Measurements from ENCODE around the gene CITED1. TPM values are rescaled to one million over a fixed set of nuclear protein-coding genes. Genes with fewer than 3 reads are reported as not detected.

The CITED1 gene
- total RNA-seq, 4 donors from 2014 or later: 14.5 TPM; not detected in 3

DNA sequence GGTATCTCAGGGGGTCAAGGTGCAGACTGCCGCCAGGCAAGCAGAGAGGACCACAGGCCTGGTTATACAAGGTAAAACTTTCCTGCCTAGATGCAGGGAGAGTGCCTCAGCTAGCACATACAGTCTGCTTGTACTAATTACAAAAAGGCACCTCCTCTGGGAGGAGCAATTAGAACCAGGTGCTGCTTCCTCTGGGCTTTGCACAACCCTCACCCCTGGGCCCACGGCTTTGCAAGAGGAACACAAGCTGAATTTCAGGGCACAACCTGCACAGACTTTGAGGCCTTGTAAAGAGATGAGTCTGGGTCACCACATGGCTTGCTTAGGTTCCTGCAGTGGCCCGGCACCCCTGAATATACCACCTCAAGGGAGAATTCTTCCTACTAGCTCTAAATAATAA is 9.2 kb upstream of the CITED1 start:
- Histone ChIP-seq H3K4me1 (no peaks in the 10 kb centered on the region), H3K9me3 (no peaks in the 10 kb centered on the region), H3K27ac (no peak overlapping the region), H3K27me3 (peaks cover 0 to 10% of the 10 kb centered on the region in 2 donors), H3K36me3 (no peaks in the 10 kb centered on the region), H3K4me3 (no peak overlapping the region)
- no peak for DNase-seq
- TF ChIP-seq, protein P1, sequence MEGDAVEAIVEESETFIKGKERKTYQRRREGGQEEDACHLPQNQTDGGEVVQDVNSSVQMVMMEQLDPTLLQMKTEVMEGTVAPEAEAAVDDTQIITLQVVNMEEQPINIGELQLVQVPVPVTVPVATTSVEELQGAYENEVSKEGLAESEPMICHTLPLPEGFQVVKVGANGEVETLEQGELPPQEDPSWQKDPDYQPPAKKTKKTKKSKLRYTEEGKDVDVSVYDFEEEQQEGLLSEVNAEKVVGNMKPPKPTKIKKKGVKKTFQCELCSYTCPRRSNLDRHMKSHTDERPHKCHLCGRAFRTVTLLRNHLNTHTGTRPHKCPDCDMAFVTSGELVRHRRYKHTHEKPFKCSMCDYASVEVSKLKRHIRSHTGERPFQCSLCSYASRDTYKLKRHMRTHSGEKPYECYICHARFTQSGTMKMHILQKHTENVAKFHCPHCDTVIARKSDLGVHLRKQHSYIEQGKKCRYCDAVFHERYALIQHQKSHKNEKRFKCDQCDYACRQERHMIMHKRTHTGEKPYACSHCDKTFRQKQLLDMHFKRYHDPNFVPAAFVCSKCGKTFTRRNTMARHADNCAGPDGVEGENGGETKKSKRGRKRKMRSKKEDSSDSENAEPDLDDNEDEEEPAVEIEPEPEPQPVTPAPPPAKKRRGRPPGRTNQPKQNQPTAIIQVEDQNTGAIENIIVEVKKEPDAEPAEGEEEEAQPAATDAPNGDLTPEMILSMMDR (IDR thresholded peaks at IDR 0.05): no peak
- no peak for TF ChIP-seq POLR2A (IDR thresholded peaks at IDR 0.05)
- intact Hi-C loops (cut with DNase I; ENCODE audit: low total_unique reads): no loop called here

DNA sequence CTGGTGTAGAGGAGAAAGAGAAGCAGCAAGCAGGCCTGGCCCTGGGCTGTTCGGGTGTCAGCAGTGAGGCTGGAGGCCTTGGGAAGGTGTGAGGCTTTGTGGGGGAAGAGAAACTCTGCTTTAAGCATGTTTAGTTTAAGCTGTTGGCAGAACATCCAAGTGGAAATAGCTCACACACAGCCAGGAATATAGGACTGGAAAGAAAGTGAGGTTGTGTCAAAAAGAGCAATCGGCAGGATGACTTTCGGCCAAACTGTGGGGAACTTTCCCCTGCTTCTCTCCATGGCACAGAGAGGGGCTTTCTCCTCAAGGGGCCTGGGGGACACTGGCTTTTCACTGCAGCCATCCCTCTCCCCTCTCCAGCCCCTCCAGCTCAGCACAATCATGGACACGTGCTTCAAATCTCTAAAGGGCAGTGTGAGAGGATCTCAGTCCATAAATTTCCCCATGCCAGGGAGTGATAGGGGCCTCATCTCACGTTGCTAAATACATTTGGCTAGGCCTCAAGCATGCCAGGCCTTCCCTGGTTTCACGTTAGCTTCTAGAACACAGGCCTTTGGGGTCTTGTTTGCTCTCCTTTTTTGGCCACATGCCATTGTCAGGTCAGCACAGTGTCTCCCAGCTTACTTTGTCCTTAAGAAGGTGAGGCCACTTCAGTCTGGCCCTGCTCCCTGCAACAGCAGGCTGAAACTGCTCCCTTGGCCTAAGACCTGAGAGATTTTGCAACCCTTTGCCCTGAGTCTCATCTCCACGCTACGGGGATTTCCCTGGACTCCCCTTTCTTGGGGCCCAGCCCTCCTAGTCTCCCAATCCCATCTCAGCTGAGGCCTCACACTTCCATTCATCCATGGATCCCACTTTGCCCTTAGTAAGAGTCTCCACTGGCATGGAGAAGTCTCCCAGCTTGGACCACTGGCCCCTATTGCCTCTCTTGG is 8.3 kb upstream of the CITED1 start:
- Histone ChIP-seq H3K27me3 (peaks cover 4 to 10% of the 10 kb centered on the region in 2 donors), H3K4me3 (no peak overlapping the region), H3K36me3 (no peaks in the 10 kb centered on the region), H3K4me1 (no peaks in the 10 kb centered on the region), H3K27ac (no peak overlapping the region), H3K9me3 (no peaks in the 10 kb centered on the region)
- intact Hi-C loops (cut with DNase I; ENCODE audit: low total_unique reads): no loop called here
- no peak for TF ChIP-seq POLR2A (IDR thresholded peaks at IDR 0.05)
- TF ChIP-seq, protein P1 (IDR thresholded peaks at IDR 0.05): no peak
- no peak for DNase-seq

DNA sequence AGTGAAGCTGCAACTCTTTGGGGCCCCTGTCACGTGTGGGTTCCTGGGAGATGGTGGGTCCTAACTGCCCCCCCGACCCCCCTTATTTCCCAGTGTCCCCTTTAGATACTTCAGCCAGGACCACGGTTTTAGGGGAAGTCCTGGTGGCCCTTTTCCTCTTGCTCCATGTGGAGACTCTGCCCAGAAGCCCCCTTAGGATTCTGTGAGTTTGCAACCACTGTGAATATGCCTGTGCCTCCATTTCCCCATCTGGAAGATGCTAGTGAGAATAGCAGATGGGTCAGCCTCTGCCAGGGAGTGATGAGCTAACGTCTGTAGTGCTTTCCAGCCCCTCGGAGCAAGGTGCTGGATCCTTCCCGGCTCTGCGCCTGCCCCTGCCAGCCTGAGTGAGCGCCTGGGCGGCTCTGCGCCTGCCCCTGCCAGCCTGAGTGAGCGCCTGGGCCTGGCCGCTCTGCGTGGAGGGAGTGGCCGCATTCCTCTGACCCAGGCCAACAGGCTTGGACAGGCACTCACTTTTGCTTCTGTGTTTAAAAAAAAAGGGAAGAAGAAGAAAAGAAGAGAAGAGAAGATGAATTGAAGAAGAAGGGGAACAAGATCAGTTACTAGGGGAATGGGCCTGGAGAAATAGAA is 6.7 kb upstream of the CITED1 start:
- H3K4me3 ChIP-seq: no peak overlapping the region
- peaks cover 8 to 10% of the 10 kb centered on the region in 2 donors for H3K27me3 ChIP-seq
- no peaks in the 10 kb centered on the region for H3K9me3 ChIP-seq
- no peaks in the 10 kb centered on the region for H3K36me3 ChIP-seq
- no peak overlapping the region for H3K27ac ChIP-seq
- intact Hi-C loops (cut with DNase I; ENCODE audit: low total_unique reads): no loop called here
- DNase-seq: no peak
- H3K4me1 ChIP-seq: no peaks in the 10 kb centered on the region
- TF ChIP-seq, protein P1 (IDR thresholded peaks at IDR 0.05): no peak
- TF ChIP-seq POLR2A (IDR thresholded peaks at IDR 0.05): no peak

DNA sequence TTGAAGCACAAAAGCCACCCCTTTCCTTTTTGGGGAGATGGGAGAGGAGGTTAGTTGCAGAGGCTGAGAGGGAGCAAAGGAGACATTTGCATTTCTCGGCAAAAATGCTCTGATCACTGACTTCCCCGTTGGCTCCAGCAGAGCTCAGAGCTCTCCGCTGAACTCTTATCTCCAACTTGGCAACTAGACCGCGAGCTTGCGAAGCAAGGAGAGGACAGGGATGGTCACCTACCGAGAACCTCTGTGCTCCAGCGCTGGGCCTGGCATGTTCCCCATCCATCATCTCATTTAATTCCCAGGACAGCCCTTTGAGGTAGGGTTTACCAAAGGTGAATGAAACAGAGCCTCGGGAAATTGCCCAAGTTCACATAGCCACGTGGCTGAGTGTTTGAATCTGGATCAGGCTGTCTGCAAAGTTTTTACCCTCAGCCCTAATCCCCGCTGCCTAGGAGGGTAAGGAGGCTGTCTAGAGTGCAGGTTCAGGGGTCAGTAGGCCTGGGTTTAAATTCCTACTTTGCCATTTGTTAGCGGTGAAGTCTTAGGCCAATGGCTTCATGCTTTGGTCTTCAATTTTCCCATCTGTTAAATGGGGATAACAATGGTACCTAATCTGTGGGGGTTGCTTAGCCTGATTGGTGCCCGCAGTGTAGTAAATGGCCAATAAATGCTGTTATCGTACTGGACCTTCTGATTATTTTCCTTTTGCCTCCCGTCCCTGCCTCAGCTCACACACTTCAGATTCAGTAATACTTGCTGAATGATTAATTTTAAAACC is 3.8 kb upstream of the CITED1 start:
- H3K27me3 ChIP-seq: peaks cover 8 to 19% of the 10 kb centered on the region in 2 donors
- H3K9me3 ChIP-seq: no peaks in the 10 kb centered on the region
- TF ChIP-seq POLR2A (IDR thresholded peaks at IDR 0.05): no peak
- TF ChIP-seq, protein P1 (IDR thresholded peaks at IDR 0.05): no peak
- intact Hi-C loops (cut with DNase I; ENCODE audit: low total_unique reads): no loop called here
- no peak overlapping the region for H3K27ac ChIP-seq
- no peak for DNase-seq
- H3K4me3 ChIP-seq: peak overlapping the region; percentile 8 to 27
- no peaks in the 10 kb centered on the region for H3K36me3 ChIP-seq
- peaks cover 0 to 13% of the 10 kb centered on the region in 2 donors for H3K4me1 ChIP-seq
